ENCODE results near the gene C9orf85.
"Not testable (repeated sequence)": the region's sequence is repeated elsewhere in the genome, so short reads cannot be mapped to it uniquely, and the experiment has no call there.

C9orf85 gene

DNA sequence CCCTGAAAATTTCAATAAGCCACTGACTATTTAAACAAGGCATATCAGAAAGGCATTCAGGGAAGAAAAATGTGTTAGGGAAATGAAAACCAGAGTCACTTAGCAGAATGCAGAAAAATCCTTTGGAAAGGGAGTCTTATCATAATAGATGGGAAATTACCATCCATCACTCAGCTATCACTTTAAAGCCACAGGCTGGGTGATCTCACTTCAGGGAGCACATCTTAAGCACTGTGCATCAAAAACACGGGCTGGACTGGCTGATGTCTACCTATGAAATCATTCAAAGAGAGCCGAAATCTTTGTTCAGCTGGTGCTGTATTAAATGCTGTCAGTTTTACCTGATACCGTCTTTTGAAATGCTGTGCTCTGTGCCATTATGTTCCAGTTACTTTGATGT is 75.5 kb downstream of the C9orf85 start:
- Histone ChIP-seq H3K27ac (no peak overlapping the region), H3K4me1 (peaks cover 8% of the 10 kb centered on the region; the same call in 1 of the 2 replicates), H3K9ac (no peak overlapping the region), H3K4me2 (no peak overlapping the region), H3K4me3 (no peak overlapping the region), H3K9me3 (no peaks in the 10 kb centered on the region), H3K27me3 (no peaks in the 10 kb centered on the region), H4K20me1 (no peaks in the 10 kb centered on the region), H3K36me3 (0 out of 2 replicates have a peak, but pooled peaks cover 12% of the 10 kb centered on the region)
- TF ChIP-seq Cebpa-rat (IDR thresholded peaks at IDR 0.05): no peak

DNA sequence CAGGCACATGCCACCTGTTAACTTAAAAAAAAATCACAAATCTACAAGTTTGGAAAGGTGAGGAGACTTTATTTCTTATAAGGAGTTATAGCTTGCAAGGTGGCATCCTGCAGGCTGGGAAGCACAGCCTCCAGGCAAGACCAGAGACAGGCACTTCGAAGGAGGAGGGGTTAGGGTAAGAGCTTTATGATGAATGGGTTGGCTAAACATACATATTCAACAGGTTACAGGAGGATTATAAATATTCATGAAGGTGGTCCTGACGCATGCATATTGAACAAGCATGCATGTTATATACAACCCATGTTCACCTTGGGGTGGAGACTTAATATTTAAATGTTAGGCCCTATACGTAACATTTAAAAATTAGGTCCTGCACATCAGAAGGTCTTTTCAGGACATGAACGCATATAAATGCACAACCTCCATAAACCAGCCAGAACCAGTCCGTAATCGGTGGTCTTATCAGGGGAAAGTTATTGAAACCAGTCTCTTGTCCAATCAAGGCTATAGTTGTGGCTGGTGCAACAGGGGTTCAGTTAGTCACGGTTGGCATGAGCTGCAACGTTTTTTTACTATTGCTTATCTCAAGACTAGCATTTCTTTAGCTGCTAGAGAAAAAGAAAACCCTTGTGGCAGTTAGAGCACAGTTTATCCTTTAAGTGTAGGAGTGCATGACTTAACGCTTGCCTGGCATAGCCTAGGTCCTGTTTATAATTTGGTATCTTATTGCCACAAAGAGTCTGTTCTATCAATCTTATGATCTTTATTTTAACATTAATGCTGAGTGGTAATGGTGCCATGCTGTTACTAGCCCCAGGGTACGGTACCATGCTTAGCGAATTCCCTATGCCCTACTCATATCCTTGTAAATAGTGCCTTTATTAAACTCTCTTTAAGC is 76.3 kb downstream of the C9orf85 start:
- H3K27ac ChIP-seq: no peak overlapping the region
- no peaks in the 10 kb centered on the region for H3K27me3 ChIP-seq
- H3K4me3 ChIP-seq: no peak overlapping the region
- H3K9me3 ChIP-seq: no peaks in the 10 kb centered on the region
- no peaks in the 10 kb centered on the region for H4K20me1 ChIP-seq
- H3K9ac ChIP-seq: no peak overlapping the region
- H3K36me3 ChIP-seq: 0 out of 2 replicates have a peak, but pooled peaks cover 9% of the 10 kb centered on the region
- H3K4me2 ChIP-seq: no peak overlapping the region
- no peak for TF ChIP-seq Cebpa-rat (IDR thresholded peaks at IDR 0.05)
- H3K4me1 ChIP-seq: peaks cover 8% of the 10 kb centered on the region; the same call in 1 of the 2 replicates

GRCh38 chr9:71990466-71990865 is 79.0 kb downstream of the C9orf85 start:
- peaks cover 8% of the 10 kb centered on the region; the same call in 1 of the 2 replicates for H3K4me1 ChIP-seq

DNA sequence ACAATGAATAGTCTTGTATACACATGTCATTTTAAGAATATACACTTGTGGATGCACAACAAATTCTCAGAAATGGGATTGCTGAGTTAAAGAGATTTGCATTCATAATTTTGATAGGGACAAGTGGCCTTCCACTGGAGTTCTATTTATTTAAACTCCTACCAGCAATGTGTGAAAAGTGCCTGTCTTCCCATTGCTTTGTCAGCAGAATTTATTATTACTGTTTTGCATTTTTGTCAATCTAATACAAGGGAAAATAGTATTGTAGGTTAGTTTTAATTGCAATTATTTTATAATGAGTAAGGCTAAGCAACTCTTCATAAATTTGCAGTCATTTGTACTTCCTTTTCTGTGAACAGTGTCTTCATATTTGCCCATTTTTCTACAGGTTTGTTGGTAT is 94.0 kb downstream of the C9orf85 start:
- TF ChIP-seq Cebpa-rat (IDR thresholded peaks at IDR 0.05): no peak
- Histone ChIP-seq H3K36me3 (peaks cover 5% of the 10 kb centered on the region; the same call in 1 of the 2 replicates), H3K9me3 (peaks cover 18% of the 10 kb centered on the region), H4K20me1 (no peaks in the 10 kb centered on the region), H3K4me2 (no peak overlapping the region), H3K27ac (no peak overlapping the region), H3K27me3 (no peaks in the 10 kb centered on the region), H3K4me1 (0 out of 2 replicates have a peak, but pooled peaks cover 4% of the 10 kb centered on the region), H3K4me3 (no peak overlapping the region), H3K9ac (no peak overlapping the region)

More at GRCh38 chr9:71990466-71990865, 79.0 kb downstream of the C9orf85 start:
- Histone ChIP-seq H3K27me3 (no peaks in the 10 kb centered on the region), H3K9me3 (no peaks in the 10 kb centered on the region), H3K27ac (no peak overlapping the region), H3K36me3 (no peaks in the 10 kb centered on the region), H4K20me1 (no peaks in the 10 kb centered on the region), H3K4me2 (no peak overlapping the region), H3K9ac (no peak overlapping the region), H3K4me3 (no peak overlapping the region)
- no peak for TF ChIP-seq Cebpa-rat (IDR thresholded peaks at IDR 0.05)

GRCh38 chr9:72006501-72006900 is 95.1 kb downstream of the C9orf85 start:
- H3K4me2 ChIP-seq: peak overlapping the region; percentile 13; the same call in 1 of the 2 replicates
- no peak overlapping the region for H3K9ac ChIP-seq
- H3K27ac ChIP-seq: no peak overlapping the region
- H3K4me1 ChIP-seq: 0 out of 2 replicates have a peak, but pooled peaks cover 4% of the 10 kb centered on the region
- H3K27me3 ChIP-seq: no peaks in the 10 kb centered on the region
- no peaks in the 10 kb centered on the region for H4K20me1 ChIP-seq
- no peak overlapping the region for H3K4me3 ChIP-seq
- H3K36me3 ChIP-seq: no peaks in the 10 kb centered on the region
- no peak for TF ChIP-seq Cebpa-rat (IDR thresholded peaks at IDR 0.05)
- 0 out of 2 replicates have a peak, but pooled peaks cover 7% of the 10 kb centered on the region for H3K9me3 ChIP-seq

- H3K27ac ChIP-seq, H3K27me3 ChIP-seq, H3K4me2 ChIP-seq, H4K20me1 ChIP-seq, H3K4me3 ChIP-seq, H3K36me3 ChIP-seq, H3K4me1 ChIP-seq, H3K9ac ChIP-seq, H3K9me3 ChIP-seq: not testable (repeated sequence)
Observed at GRCh38 chr9:72007726-72008125, 96.3 kb downstream of the C9orf85 start.

DNA sequence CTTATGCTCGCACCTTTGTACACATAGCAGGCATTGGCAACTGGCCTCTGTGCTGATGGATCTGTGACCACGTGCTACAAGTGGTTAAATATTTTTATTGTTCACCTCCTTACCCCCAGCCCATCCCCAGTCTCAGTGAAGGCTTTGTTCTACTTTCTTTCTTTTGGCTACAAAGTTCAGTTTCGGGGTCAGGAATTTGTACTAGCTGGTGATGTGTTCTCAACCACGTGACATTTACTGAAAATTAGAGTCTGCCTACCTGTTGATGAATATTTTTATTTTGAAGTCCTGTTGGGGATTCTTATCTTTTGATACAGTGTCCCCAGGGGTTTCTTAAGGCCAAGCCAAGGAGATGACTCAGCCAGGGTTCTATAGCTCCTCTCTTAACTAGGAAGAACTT is 101.2 kb downstream of the C9orf85 start:
- Histone ChIP-seq H4K20me1 (no peaks in the 10 kb centered on the region), H3K4me1 (peaks cover 14% of the 10 kb centered on the region), H3K9me3 (no peaks in the 10 kb centered on the region), H3K4me3 (no peak overlapping the region), H3K36me3 (no peaks in the 10 kb centered on the region), H3K9ac (no peak overlapping the region), H3K27ac (no peak overlapping the region), H3K4me2 (no peak overlapping the region), H3K27me3 (no peaks in the 10 kb centered on the region)
- no peak for TF ChIP-seq Cebpa-rat (IDR thresholded peaks at IDR 0.05)

DNA sequence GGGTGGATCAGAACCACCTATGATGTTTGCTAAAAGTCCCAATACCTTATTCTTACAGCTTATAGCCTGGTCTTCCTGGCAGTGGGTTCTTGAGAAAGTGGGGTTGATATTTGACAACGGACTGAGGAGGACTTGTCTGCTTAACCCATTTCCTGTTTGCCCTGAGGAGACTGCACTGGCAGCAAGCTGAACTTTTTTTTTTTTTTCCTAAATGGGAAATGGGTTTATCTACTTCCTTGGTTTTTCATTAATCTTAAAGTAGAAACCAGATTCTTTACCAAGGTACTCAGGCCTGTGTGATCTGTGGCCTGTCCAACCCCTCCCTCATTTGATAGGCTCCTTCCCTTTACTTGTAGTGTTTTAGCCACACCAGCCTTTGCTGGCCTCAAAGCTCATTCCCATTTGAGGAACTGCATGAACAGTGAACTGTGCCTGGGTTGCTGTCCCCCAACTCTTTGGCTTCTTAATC is 101.9 kb downstream of the C9orf85 start:
- H3K4me3 ChIP-seq: no peak overlapping the region
- H3K9ac ChIP-seq: no peak overlapping the region
- no peaks in the 10 kb centered on the region for H4K20me1 ChIP-seq
- no peaks in the 10 kb centered on the region for H3K9me3 ChIP-seq
- no peaks in the 10 kb centered on the region for H3K27me3 ChIP-seq
- H3K36me3 ChIP-seq: no peaks in the 10 kb centered on the region
- TF ChIP-seq Cebpa-rat (IDR thresholded peaks at IDR 0.05): no peak
- H3K4me1 ChIP-seq: peaks cover 14% of the 10 kb centered on the region
- no peak overlapping the region for H3K27ac ChIP-seq
- peak overlapping the region; percentile 31 for H3K4me2 ChIP-seq

GRCh38 chr9:72022841-72023240 is 111.4 kb downstream of the C9orf85 start:
- Histone ChIP-seq H3K9me3 (no peaks in the 10 kb centered on the region), H3K9ac (no peak overlapping the region), H4K20me1 (no peaks in the 10 kb centered on the region), H3K4me1 (peaks cover 11% of the 10 kb centered on the region; the same call in 1 of the 2 replicates), H3K4me3 (no peak overlapping the region), H3K36me3 (no peaks in the 10 kb centered on the region), H3K27me3 (no peaks in the 10 kb centered on the region), H3K4me2 (no peak overlapping the region), H3K27ac (no peak overlapping the region)
- TF ChIP-seq Cebpa-rat (IDR thresholded peaks at IDR 0.05): no peak

Measured in BLaER1 (cell line).